T47D (cell line): ENCODE data around the gene METTL22.
A peak's percentile ranks its signal among the peaks of the same experiment; 100 is the strongest.

Experiments used
- DNase-seq, 2 experiments: peaks; one replicate each; pipeline versions ENCODE4 v3.0.0 to v3.0.0-alpha.2; 2011 to 2012; ENCODE audit warnings: low read depth in 1 of 2, low spot score in 1 of 2
- JUND ChIP-seq: IDR thresholded peaks from 2 replicates; pipeline ENCODE4 v1.6.1; 2012; ENCODE audit warnings: low read depth
- in situ Hi-C: cut with HindIII; loops from 2 replicates; pipeline ENCODE4 v1.10.0; 2016; ENCODE audit warnings: low sequenced_read_pairs, low pct_unique_long_range_greater_than_20kb

Gene METTL22

DNA sequence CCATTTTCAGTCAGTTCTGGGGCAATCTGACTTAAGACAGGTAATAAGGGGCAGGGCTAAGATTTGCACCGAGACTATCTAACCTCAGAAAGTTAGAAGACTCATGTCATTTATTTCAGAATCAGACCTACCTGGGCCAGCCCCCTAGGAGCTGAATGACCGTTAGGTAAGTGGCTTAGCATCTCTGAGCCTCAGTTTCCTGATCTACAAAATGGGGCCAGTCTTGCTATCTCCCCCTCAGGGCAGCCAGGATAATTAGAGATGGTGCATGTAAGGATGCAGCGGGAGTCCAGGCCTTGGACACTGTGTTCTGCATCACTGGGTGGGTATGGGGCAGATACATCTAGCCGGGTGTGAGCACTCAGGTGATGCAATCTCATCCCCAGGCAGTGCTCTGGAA, 10.4 kb upstream of the METTL22 start:
- no peak for TF ChIP-seq JUND
- in situ Hi-C loops = no loop called here
- DNase-seq = no peak

DNA sequence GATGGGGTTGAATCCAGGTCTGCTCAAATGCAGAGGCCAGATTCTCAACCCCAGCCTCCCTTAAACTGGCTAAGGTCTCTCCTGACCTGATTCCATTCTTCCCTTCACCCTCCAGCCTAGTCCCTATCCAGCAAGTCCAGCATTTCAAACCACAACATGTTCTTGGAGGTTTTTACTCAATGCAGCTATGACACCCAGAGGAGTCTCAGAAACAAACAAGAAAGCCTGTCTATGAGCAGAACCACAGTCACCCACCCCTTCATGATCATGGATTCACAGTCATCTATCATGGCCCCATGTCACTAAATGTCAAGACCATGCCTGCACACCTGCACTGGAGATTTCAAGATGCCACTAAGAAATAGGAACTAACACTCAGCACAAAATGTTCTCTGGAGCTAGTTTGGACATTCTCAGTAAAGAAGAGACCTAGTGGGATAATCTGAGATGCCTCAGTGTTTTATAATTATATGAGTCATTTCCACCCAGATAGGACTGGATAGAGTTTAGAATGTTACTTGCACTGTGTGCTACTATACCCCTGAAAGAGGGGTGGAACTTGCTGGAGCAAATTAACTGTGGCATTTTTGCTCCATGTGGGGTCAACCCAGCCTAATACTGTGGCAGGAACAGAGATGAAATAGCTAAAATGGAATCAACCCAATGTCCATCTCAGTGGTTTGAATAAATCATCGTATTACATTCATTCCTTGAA, 9.5 kb upstream of the METTL22 start:
- no peak for DNase-seq
- in situ Hi-C loops = no loop called here
- no peak for TF ChIP-seq JUND

DNA sequence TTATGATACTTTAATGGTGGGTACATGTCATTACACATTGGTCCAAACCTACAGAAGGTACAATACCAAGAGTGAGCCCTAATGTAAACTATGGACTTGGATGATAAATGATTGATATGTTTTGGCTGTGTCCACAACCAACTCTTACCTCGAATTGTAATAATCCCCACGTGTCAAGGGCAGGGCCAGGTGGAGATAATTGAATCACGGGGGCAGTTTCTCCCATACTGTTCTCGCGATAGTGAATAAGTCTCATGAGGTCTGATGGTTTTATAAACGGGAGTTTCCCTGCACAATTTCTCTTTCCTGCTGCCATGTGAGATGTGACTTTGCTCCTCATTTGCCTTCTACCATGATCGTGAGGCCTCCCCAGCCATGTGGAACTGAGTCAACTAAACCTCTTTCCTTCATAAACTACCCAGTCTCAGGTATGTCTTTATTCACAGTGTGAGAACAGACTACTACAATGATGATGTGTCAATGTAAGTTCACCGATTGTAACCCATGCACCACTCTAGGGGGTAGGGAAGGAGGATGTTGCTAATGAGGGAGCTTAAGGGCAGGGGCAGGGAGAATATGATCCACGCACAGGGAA, 7.0 kb upstream of the METTL22 start:
- TF ChIP-seq JUND = no peak
- in situ Hi-C loops = no loop called here
- DNase-seq = no peak

DNA sequence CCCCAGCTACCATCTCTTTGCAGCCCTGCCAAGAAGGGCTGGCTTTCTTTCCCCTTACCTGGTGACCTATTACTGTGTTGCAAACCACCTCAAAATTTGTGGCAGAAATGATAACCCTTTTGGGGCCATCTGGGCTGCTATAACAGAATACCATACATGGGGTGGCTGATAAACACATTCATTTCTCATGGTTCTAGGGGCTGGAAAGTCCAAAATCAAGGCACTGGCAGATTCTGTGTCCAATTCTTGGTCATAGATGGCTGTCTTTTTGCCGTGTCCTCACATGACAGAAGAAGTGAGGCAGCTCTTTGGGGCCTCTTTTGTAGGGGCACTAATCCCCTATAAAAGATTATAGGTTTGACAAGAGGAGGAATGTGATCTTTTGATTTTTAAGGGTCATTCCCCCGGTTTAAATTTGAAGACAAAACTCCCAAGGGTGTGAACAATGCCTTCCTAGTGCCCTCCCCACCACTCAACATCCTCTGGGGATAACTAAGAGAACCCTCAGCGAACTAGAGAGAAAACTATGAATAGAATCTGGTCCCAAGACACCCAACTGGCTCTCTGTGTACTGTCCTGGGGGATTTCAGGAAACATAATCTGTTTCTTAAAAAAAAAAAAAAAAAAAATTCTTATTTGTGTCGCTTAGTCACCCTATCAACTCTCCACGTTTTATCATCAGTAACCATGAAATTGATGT, 1.7 kb upstream of the METTL22 start:
- no peak for TF ChIP-seq JUND
- DNase-seq = no peak
- in situ Hi-C loops = no loop called here

DNA sequence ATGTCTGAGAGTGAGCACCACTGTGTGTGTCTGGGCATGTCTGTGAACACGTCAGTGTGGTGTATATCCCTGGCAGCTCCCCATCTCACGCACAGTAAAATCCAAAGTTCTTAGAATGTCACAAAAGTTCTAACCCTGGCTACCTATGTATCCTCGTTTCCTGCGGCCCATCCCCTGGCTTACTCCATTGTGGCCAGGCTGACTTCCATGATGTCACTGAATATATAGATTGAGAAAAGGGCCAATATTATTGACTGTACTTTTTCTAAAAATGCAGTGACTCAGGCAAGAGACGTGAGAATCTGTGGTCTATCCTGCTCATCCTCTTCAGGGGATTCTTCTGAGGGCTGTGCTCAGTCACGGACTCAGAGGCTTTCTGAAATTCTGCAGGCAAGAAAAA, 963 bp upstream of the METTL22 start:
- in situ Hi-C loops = no loop called here
- no peak for DNase-seq
- TF ChIP-seq JUND = no peak

DNA sequence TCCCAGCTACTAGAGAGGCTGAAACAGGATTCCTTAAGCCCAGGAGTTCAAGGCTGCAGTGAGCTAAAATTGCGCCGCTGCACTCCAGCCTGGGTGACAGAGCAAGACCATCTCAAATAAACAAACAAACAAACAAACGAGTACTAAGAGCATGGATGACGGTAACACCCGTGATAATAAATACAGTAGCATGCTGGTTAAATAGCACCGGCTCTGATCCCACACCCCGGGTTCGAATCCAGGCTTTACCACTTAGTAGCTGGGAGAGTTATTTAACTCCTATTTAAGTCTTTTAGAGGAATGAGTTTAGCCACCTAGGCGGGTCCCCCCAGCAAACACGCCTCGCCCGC, 301 bp upstream of the METTL22 start:
- in situ Hi-C loops = no loop called here
- no peak for DNase-seq
- no peak for TF ChIP-seq JUND

DNA sequence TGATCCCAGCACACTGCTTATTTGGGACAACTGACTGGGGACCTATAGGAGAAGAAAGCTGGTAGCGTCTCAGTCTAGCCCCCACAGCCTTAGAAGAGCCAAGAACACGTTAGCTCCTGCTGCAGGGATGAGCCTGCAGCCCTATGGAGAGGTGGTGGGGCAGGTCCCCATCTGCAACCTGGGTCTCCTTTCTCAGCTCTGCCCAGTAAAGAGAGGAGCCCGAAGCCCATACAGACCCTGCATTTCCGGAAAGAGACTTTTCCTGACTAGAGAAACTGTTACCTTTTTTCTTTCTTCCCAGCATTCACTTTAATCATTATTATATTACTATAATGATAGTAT, 788 bp downstream of the METTL22 start:
- in situ Hi-C loops = no loop called here
- DNase-seq = peak in 1 of 2 experiments; percentile 31

DNA sequence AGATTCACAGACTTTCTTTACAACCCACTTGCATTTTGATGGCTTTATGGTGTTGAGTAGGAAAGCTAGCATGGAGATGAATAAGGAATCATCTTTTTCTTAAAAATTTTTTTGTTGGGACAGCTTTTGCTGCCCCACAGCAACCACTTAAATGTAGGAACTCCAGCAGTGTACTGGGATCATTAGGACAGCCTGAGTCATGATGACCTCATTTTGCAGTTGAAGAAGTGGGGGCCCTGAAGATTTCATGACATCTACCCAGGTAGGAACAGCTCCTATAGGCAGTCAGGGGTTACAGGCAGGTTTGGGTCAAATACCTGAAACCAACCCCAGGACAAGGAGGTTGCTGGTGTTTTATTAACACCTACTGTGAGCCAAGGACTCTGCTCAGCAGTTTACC, 2.1 kb downstream of the METTL22 start:
- in situ Hi-C loops = no loop called here
- no peak for DNase-seq

More for the DNA sequence above, 788 bp downstream of the METTL22 start:
- TF ChIP-seq JUND = no peak

DNA sequence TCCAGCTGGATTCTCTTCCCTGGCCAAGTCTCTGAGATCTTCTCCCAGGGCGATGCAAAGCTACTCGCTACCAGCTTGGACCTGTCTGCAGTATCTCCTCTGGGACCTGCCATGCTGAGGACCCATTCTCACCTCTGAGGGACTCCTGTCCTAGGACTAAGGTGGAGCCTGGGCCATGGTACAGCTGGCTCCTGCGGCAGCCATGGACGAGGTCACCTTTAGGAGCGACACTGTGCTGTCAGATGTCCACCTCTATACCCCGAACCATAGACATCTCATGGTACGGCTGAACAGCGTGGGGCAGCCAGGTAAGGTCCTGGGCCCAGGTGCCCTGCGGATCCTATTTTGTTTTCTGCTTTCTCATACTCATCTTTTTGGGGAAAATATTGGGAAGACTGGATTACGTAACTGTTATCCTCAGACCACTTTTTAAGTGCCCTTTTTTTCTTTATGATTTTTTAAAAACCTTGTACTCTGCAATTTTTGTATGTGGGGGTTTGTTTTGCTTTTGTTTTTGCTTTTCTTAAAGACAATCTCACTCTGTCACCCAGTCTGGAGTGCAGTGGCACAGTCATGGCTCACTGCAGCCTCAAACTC, 4.1 kb downstream of the METTL22 start:
- DNase-seq = no peak
- in situ Hi-C loops = no loop called here

More for the DNA sequence above, 2.1 kb downstream of the METTL22 start:
- no peak for TF ChIP-seq JUND

DNA sequence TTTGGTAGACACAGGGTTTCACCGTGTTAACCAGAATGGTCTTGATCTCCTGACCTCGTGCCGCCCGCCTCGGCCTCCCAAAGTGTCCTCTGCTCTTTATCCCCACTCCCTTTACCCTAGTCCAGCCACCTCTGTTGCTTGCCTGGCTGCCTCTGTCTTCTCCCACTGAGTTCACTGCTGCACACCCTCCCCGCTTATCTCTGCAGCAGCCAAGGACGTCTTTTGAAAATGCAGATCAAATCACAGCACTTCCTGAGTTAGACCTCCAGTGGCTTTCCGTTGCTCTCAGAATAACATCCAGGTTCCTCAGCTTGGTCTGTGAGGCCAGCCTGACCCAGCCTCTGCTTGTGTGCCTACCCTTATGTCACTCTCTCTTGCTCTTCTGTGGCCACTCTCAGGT, 5.4 kb downstream of the METTL22 start:
- DNase-seq = no peak
- no peak for TF ChIP-seq JUND
- in situ Hi-C loops = no loop called here

More for the DNA sequence above, 4.1 kb downstream of the METTL22 start:
- TF ChIP-seq JUND = no peak

DNA sequence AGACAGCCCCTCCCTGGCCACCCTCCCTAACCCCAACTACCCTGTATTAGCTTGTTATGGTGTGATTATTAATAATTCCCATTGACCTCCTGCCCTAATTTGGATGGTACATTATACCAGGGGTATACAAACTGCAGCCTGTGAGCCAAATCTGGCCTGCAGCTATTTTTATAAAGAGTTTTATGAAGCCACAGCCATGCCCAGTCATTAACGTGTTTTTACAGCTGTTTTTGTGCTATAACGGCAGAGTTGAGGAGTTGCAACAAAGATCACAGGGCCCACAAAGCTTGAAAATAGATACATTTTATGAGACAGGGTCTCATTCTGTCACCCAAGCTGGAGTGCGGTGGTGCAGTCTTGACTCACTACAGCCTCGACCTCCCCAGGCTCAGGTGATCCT, 6.0 kb downstream of the METTL22 start:
- no peak for DNase-seq
- in situ Hi-C loops = no loop called here
- no peak for TF ChIP-seq JUND

DNA sequence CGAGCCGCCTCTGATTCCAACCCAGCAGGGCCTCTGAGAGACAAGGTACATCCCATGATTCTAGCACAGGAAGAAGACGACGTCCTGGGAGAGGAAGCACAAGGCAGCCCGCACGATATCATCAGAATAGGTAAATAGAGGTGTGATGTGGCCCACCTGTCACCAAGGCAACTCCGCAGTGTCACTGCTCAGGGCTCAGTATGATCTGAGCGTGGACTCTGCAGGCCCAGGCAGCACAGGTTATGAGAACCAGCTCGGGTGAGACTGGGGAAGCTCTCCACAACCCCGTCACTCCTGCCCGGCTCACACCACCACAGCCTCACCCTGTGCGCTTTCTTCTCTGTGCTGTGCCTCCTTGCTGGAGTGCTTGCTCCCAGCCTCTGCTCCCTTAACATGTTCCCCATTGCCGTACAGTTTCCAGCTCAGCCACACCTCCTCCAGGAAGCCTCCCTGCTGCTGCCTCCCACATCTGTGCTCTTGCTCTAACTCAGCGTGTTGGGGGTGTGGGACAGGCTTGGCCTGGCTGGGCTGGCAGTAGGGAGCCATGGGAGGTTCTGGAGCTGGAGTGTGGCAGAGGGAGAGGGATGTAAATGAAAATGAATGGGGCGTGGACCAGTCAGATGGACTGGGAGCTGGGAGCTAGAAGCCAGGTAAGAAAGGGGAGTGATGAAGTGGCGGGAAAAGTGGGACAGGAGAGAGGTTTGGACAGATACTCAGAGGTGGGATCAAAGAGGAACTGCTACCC, 7.7 kb downstream of the METTL22 start:
- in situ Hi-C loops = no loop called here

More for the DNA sequence above, 7.7 kb downstream of the METTL22 start:
- no peak for TF ChIP-seq JUND
- DNase-seq = no peak
